ENCODE measurements around the gene SH3BP1. TPM values are rescaled to one million over a fixed set of nuclear protein-coding genes. Genes with fewer than 3 reads are reported as not detected.

Gene SH3BP1
- total and polyA plus RNA-seq, 2 of the 13 experiments (the other 11 are each of a cell fraction or from before 2014, with no cell fraction given): 8.4 to 18.5 TPM

DNA sequence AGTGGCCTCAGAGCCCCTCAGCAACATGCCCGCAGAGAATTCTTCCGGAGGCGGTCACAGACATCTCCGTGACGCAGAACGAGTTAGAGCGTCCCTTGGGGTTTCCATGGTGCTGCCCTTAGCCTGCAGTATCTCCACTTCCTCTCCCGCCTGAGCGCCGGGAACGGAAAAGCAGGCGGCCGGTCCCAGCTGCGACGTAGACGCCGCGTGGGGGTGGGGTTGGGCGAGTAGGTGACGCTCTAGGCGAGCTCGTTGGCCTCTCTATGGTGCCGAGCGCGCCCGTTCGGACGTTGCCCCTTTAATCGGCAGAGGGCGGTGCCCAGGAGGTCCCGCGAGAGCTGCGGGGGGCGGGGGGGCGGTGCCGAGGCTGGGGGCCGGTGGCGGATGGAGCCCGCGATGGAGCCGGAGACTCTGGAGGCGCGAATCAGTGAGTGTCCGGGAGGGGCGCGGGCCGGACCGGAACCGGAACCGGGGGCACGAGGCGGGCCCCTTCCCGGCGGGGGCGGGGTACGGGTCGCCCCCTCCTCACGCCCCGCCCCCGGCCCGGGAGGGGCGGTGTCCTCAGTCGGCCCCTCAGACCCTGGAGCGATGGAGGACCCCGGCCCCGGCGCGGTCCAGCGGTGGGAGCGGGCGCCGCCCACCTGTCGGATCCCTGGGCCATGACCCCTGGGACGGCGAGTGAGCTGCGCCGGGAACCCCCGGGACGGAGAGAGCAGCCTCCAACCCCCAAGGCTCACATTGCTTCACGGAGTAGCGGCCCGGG lies 30.8 kb upstream of the SH3BP1 start, which contains the start of gene GGA1 (continued):
- peak; percentile 39; the same call in 1 of the 2 replicates for TF ChIP-seq NCOR1 (IDR thresholded peaks at IDR 0.05; ENCODE audit: borderline replicate concordance, low read length)
- peak; percentile 52 for TF ChIP-seq SRSF1 (optimal IDR thresholded peaks at IDR 0.05; ENCODE audit: low read depth, low read length)
- TF ChIP-seq ISX (CRISPR knock-in tag; conservative IDR thresholded peaks at IDR 0.05): no peak
- TF ChIP-seq ZNF232 (CRISPR knock-in tag; IDR thresholded peaks at IDR 0.05; ENCODE audit: borderline replicate concordance): peak; percentile 62; the same call in 1 of the 2 replicates
- no peak; the same call in 1 of the 2 replicates for TF ChIP-seq NR2F6 (IDR thresholded peaks at IDR 0.05)
- no peak; the same call in 1 of the 2 replicates for TF ChIP-seq NR2F6 (CRISPR knock-in tag; IDR thresholded peaks at IDR 0.05)
- TF ChIP-seq, protein P1, sequence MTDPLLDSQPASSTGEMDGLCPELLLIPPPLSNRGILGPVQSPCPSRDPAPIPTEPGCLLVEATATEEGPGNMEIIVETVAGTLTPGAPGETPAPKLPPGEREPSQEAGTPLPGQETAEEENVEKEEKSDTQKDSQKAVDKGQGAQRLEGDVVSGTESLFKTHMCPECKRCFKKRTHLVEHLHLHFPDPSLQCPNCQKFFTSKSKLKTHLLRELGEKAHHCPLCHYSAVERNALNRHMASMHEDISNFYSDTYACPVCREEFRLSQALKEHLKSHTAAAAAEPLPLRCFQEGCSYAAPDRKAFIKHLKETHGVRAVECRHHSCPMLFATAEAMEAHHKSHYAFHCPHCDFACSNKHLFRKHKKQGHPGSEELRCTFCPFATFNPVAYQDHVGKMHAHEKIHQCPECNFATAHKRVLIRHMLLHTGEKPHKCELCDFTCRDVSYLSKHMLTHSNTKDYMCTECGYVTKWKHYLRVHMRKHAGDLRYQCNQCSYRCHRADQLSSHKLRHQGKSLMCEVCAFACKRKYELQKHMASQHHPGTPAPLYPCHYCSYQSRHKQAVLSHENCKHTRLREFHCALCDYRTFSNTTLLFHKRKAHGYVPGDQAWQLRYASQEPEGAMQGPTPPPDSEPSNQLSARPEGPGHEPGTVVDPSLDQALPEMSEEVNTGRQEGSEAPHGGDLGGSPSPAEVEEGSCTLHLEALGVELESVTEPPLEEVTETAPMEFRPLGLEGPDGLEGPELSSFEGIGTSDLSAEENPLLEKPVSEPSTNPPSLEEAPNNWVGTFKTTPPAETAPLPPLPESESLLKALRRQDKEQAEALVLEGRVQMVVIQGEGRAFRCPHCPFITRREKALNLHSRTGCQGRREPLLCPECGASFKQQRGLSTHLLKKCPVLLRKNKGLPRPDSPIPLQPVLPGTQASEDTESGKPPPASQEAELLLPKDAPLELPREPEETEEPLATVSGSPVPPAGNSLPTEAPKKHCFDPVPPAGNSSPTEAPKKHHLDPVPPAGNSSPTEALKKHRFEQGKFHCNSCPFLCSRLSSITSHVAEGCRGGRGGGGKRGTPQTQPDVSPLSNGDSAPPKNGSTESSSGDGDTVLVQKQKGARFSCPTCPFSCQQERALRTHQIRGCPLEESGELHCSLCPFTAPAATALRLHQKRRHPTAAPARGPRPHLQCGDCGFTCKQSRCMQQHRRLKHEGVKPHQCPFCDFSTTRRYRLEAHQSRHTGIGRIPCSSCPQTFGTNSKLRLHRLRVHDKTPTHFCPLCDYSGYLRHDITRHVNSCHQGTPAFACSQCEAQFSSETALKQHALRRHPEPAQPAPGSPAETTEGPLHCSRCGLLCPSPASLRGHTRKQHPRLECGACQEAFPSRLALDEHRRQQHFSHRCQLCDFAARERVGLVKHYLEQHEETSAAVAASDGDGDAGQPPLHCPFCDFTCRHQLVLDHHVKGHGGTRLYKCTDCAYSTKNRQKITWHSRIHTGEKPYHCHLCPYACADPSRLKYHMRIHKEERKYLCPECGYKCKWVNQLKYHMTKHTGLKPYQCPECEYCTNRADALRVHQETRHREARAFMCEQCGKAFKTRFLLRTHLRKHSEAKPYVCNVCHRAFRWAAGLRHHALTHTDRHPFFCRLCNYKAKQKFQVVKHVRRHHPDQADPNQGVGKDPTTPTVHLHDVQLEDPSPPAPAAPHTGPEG (CRISPR knock-in tag; IDR thresholded peaks at IDR 0.05): peak; percentile 71; the same call in 1 of the 2 replicates
- TF ChIP-seq SRSF9 (IDR thresholded peaks at IDR 0.05; ENCODE audit: borderline replicate concordance, insufficient read depth, low read depth, low read length, poor library complexity, severe bottlenecking): no peak
- TF ChIP-seq HNRNPK (IDR thresholded peaks at IDR 0.05; ENCODE audit: low read depth, low read length, poor library complexity, severe bottlenecking): peak; percentile 36
- peak; percentile 78; the same call in 1 of the 2 replicates for TF ChIP-seq ZMYM3 (CRISPR knock-in tag; IDR thresholded peaks at IDR 0.05)
- TF ChIP-seq TRIM24 (CRISPR knock-in tag; IDR thresholded peaks at IDR 0.05): no peak
- 0 out of 2 replicates have a peak, but pooled peaks have one; percentile 9 for TF ChIP-seq ZNF143 (CRISPR knock-in tag; IDR thresholded peaks at IDR 0.05)
- no peak for TF ChIP-seq RBAK (CRISPR knock-in tag; IDR thresholded peaks at IDR 0.05)
- peak; percentile 67; the same call in 1 of the 2 replicates for TF ChIP-seq ZBTB20 (CRISPR knock-in tag; IDR thresholded peaks at IDR 0.05; ENCODE audit: borderline replicate concordance, low read depth)
- 0 out of 2 replicates have a peak, but pooled peaks have one; percentile 33 for TF ChIP-seq ZNF816 (CRISPR knock-in tag; IDR thresholded peaks at IDR 0.05; ENCODE audit: borderline replicate concordance)
- TF ChIP-seq, protein P2, sequence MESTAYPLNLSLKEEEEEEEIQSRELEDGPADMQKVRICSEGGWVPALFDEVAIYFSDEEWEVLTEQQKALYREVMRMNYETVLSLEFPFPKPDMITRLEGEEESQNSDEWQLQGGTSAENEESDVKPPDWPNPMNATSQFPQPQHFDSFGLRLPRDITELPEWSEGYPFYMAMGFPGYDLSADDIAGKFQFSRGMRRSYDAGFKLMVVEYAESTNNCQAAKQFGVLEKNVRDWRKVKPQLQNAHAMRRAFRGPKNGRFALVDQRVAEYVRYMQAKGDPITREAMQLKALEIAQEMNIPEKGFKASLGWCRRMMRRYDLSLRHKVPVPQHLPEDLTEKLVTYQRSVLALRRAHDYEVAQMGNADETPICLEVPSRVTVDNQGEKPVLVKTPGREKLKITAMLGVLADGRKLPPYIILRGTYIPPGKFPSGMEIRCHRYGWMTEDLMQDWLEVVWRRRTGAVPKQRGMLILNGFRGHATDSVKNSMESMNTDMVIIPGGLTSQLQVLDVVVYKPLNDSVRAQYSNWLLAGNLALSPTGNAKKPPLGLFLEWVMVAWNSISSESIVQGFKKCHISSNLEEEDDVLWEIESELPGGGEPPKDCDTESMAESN (CRISPR knock-in tag; conservative IDR thresholded peaks at IDR 0.05): peak; percentile 14; the same call in 1 of the 2 replicates
- peak; percentile 87; the same call in 1 of the 2 replicates for TF ChIP-seq ZKSCAN8 (CRISPR knock-in tag; IDR thresholded peaks at IDR 0.05; ENCODE audit: borderline replicate concordance)
- TF ChIP-seq ZNF713 (CRISPR knock-in tag; IDR thresholded peaks at IDR 0.05): no peak
- peak; percentile 65; the same call in 1 of the 2 replicates for TF ChIP-seq ZBTB7A (CRISPR knock-in tag; IDR thresholded peaks at IDR 0.05)
- TF ChIP-seq SNAPC2 (CRISPR knock-in tag; IDR thresholded peaks at IDR 0.05): peak; percentile 29; the same call in 1 of the 2 replicates
- 0 out of 2 replicates have a peak, but pooled peaks have one; percentile 49 for TF ChIP-seq ZNF331 (CRISPR knock-in tag; IDR thresholded peaks at IDR 0.05)
- peak; percentile 26; the same call in 1 of the 2 replicates for TF ChIP-seq NRL (CRISPR knock-in tag; IDR thresholded peaks at IDR 0.05; ENCODE audit: borderline replicate concordance)
- peak; percentile 47; the same call in 1 of the 2 replicates for TF ChIP-seq ZBTB7B (CRISPR knock-in tag; IDR thresholded peaks at IDR 0.05)

Data from HepG2 (cell line).